ENCODE results near the gene PREB. TPM values are rescaled to one million over a fixed set of nuclear protein-coding genes. Genes with fewer than 3 reads are reported as not detected.

The PREB gene
- total RNA-seq, 1 experiment from 2014 or later: 65.3 TPM

GRCh38 chr2:27175330-27175729 lies 40.9 kb upstream of the PREB start:
- no peaks in the 10 kb centered on the region for H3K27me3 ChIP-seq (replicated peaks; ENCODE audit: control insufficient read depth, insufficient read depth, low read length)
- no peaks in the 10 kb centered on the region for H3K4me1 Mint-ChIP-seq (ENCODE audit: low read depth, unreplicated experiment)
- CTCF ChIA-PET: interaction anchor here (1.2 to 1.4 kb wide), 3 partner anchors 16 to 42 kb away, joined by 3 to 4 read pairs (median 3); no protein-coding TSS in a partner anchor

DNA sequence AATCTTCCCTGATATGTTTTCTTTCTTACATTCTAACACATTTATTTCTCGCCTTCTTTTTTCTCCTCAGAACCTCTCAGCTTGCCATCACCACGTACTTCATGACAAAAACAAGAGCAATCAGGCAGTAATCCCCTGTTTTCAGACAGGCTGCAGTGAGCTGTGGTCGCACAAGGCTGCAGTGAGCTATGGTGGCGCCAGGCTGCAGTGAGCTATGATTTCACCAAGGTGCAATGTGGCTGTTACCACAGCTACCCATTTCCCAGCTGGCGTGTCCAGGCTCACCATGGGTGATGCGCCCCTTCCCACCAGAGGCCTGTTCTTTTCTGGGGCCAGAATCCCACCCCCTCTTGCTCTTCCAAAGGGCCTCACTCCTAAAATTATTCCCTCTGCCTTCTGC lies 40.2 kb upstream of the PREB start:
- no peaks in the 10 kb centered on the region for H3K27me3 ChIP-seq (replicated peaks; ENCODE audit: control insufficient read depth, insufficient read depth, low read length)

More at GRCh38 chr2:27175330-27175729, 40.9 kb upstream of the PREB start:
- no peaks in the 10 kb centered on the region for H3K9me3 Mint-ChIP-seq (ENCODE audit: unreplicated experiment)
- no peak for DNase-seq
- H3K27ac Mint-ChIP-seq (ENCODE audit: unreplicated experiment): no peak overlapping the region
- POLR2A ChIA-PET: interaction anchor here (0.6 to 1.0 kb wide), 2 partner anchors 36 to 40 kb away, joined by 3 to 4 read pairs; partner anchors contain the start of genes ATRAID and SLC5A6
- H3K4me3 ChIP-seq (ENCODE audit: low read depth, low read length): no peak overlapping the region
- no peaks in the 10 kb centered on the region for H3K9me3 ChIP-seq
- H3K4me1 ChIP-seq: no peaks in the 10 kb centered on the region; the same call in 1 of the 2 replicates
- no peak overlapping the region for H3K4me3 Mint-ChIP-seq (ENCODE audit: unreplicated experiment)
- H3K36me3 ChIP-seq (ENCODE audit: control insufficient read depth, insufficient read depth, low read length): no peaks in the 10 kb centered on the region
- H3K36me3 Mint-ChIP-seq (ENCODE audit: insufficient read depth, unreplicated experiment): no peaks in the 10 kb centered on the region
- H3K27me3 Mint-ChIP-seq (ENCODE audit: insufficient read depth, unreplicated experiment): no peaks in the 10 kb centered on the region
- BruUV-seq (replicated peaks): no TSS peak
- TF ChIP-seq CTCF (IDR thresholded peaks at IDR 0.05; ENCODE audit: insufficient read depth in 1 of 2, low read depth in 1 of 2, low read length in 1 of 2, severe bottlenecking in 1 of 2, unreplicated experiment in 1 of 2): no peak
- intact Hi-C loops (cut with micrococcal nuclease; ENCODE audit: unreplicated experiment): no loop called here

DNA sequence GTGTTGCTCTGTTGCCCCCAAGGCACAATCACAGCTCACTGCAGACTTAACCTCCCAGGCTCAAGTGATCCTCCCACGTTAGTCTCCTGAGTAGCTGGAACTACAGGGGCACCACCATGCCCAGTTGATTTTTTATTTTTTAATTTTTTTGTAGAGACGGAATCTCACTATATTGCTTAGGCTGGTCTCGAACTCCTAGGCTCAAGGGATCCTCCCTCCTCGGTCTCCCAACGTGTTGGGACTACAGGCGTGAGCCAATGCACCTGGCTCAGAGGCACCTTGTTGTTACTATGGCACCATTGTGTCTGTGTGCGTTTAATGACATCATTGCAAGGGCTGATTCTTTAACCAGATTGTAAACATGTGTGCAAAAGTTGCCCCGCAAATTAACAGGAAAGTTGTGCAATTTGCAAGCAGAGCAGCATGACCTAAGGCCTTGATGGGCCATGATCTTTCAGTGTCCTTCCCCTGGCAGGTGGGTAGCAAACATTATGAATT lies 37.0 kb upstream of the PREB start:
- Histone ChIP-seq H3K4me1 (no peaks in the 10 kb centered on the region), H3K4me3 (ENCODE audit: low read depth, low read length) (no peak overlapping the region), H3K27me3 (replicated peaks; ENCODE audit: control insufficient read depth, insufficient read depth, low read length) (no peaks in the 10 kb centered on the region), H3K9me3 (no peaks in the 10 kb centered on the region), H3K36me3 (ENCODE audit: control insufficient read depth, insufficient read depth, low read length) (no peaks in the 10 kb centered on the region)
- H3K27me3 Mint-ChIP-seq (ENCODE audit: insufficient read depth, unreplicated experiment): no peaks in the 10 kb centered on the region
- H3K36me3 Mint-ChIP-seq (ENCODE audit: insufficient read depth, unreplicated experiment): no peaks in the 10 kb centered on the region
- TF ChIP-seq CTCF (IDR thresholded peaks at IDR 0.05; ENCODE audit: insufficient read depth in 1 of 2, low read depth in 1 of 2, low read length in 1 of 2, severe bottlenecking in 1 of 2, unreplicated experiment in 1 of 2): no peak
- ChIA-PET POLR2A (no interaction called here), CTCF (interaction anchor here (0.7 to 1.0 kb wide), 2 partner anchors 20 to 77 kb away, joined by 3 to 4 read pairs; no protein-coding TSS in a partner anchor)
- H3K4me3 Mint-ChIP-seq (ENCODE audit: unreplicated experiment): no peak overlapping the region
- BruUV-seq (replicated peaks): no TSS peak
- intact Hi-C loops (cut with micrococcal nuclease; ENCODE audit: unreplicated experiment): no loop called here
- no peaks in the 10 kb centered on the region for H3K9me3 Mint-ChIP-seq (ENCODE audit: unreplicated experiment)
- no peak overlapping the region for H3K27ac Mint-ChIP-seq (ENCODE audit: unreplicated experiment)
- no peak for DNase-seq
- H3K4me1 Mint-ChIP-seq (ENCODE audit: low read depth, unreplicated experiment): no peaks in the 10 kb centered on the region

More for the DNA sequence above, 40.2 kb upstream of the PREB start:
- ChIA-PET POLR2A (interaction anchor here (0.5 to 0.6 kb wide), 2 partner anchors 38 to 39 kb away, joined by 4 read pairs; no protein-coding TSS in a partner anchor), CTCF (interaction anchor here (1.2 to 1.4 kb wide), 3 partner anchors 17 to 41 kb away, joined by 3 to 4 read pairs (median 3); no protein-coding TSS in a partner anchor)
- no TSS peak for BruUV-seq (replicated peaks)
- H3K4me1 Mint-ChIP-seq (ENCODE audit: low read depth, unreplicated experiment): no peaks in the 10 kb centered on the region
- H3K9me3 ChIP-seq: no peaks in the 10 kb centered on the region
- H3K27ac Mint-ChIP-seq (ENCODE audit: unreplicated experiment): no peak overlapping the region
- H3K36me3 ChIP-seq (ENCODE audit: control insufficient read depth, insufficient read depth, low read length): no peaks in the 10 kb centered on the region
- TF ChIP-seq CTCF (IDR thresholded peaks at IDR 0.05; ENCODE audit: insufficient read depth in 1 of 2, low read depth in 1 of 2, low read length in 1 of 2, severe bottlenecking in 1 of 2, unreplicated experiment in 1 of 2): no peak
- no peaks in the 10 kb centered on the region for H3K4me1 ChIP-seq
- no peak overlapping the region for H3K4me3 Mint-ChIP-seq (ENCODE audit: unreplicated experiment)
- no peak overlapping the region for H3K4me3 ChIP-seq (ENCODE audit: low read depth, low read length)
- H3K27me3 Mint-ChIP-seq (ENCODE audit: insufficient read depth, unreplicated experiment): no peaks in the 10 kb centered on the region
- H3K9me3 Mint-ChIP-seq (ENCODE audit: unreplicated experiment): no peaks in the 10 kb centered on the region
- DNase-seq: no peak
- intact Hi-C loops (cut with micrococcal nuclease; ENCODE audit: unreplicated experiment): no loop called here
- H3K36me3 Mint-ChIP-seq (ENCODE audit: insufficient read depth, unreplicated experiment): no peaks in the 10 kb centered on the region

All from Caco-2 (cell line).